Naive thymus-derived CD8-positive, alpha-beta T cell (primary cell): ENCODE measurements around the gene KDM4E. TPM values are rescaled to one million over a fixed set of nuclear protein-coding genes. Genes with fewer than 3 reads are reported as not detected.
"Not testable (repeated sequence)": the region's sequence is repeated elsewhere in the genome, so short reads cannot be mapped to it uniquely, and the experiment has no call there.

Experiments
- ATAC-seq, 2 donors: fragments of 150-1000 bp; cut with Tn5 transposase in 1 of 2; sonication (Bioruptor Pico), chemical (Tn5 transposase) in 1 of 2; 1 replicate in 1 of 2; 2 replicates in 1 of 2; pipeline ENCODE4 v1.10.0; 2021; ENCODE audit warnings: mild to moderate bottlenecking in 2 of 2, moderate library complexity in 2 of 2
- POLR2A ChIA-PET: fragments of 350-600 bp; sonication (Branson Sonifier 250); formaldehyde crosslinking; loops from one replicate; lab custom pipeline; 2021; ENCODE audit warnings: antibody characterized with exemption; lab: Charles Lee
- DNase-seq, 10 donors: peaks; one replicate each; pipeline versions ENCODE4 v3.0.0 to v3.0.0-alpha.2; 2020 to 2022
- H3K27ac Mint-ChIP-seq, 10 donors: one replicate each; pipeline ENCODE4 v1.8.0; 2020 to 2022; ENCODE audit warnings: mild to moderate bottlenecking in 10 of 10, mixed read lengths in 10 of 10, moderate library complexity in 4 of 10, inconsistent platforms in 1 of 10
- H3K27me3 Mint-ChIP-seq, 5 donors: one replicate each; pipeline ENCODE4 v1.8.0; 2021 to 2022; ENCODE audit warnings: mixed read lengths in 5 of 5
- H3K36me3 Mint-ChIP-seq, 3 donors: one replicate each; pipeline ENCODE4 v1.8.0; 2020 to 2022; ENCODE audit warnings: mixed read lengths in 3 of 3, mild to moderate bottlenecking in 2 of 3, inconsistent platforms in 1 of 3
- H3K4me1 Mint-ChIP-seq, 4 donors: one replicate each; pipeline ENCODE4 v1.8.0; 2021 to 2022; ENCODE audit warnings: mixed read lengths in 4 of 4
- H3K4me3 Mint-ChIP-seq, 10 donors: one replicate each; pipeline ENCODE4 v1.8.0; 2020 to 2022; ENCODE audit warnings: mild to moderate bottlenecking in 10 of 10, mixed read lengths in 10 of 10, moderate library complexity in 6 of 10, inconsistent platforms in 1 of 10
- H3K9me3 Mint-ChIP-seq, 9 donors: one replicate each; pipeline ENCODE4 v1.8.0; 2020 to 2022; ENCODE audit warnings: mixed read lengths in 9 of 9, mild to moderate bottlenecking in 3 of 9, inconsistent platforms in 1 of 9, moderate library complexity in 1 of 9
- polyA plus RNA-seq, 3 donors: library from polyadenylated mRNA; unstranded; fragments of 300-500 nt; fragmentation: Illumina TruSeq; gene quantifications; one replicate each; pipeline ENCODE4 v1.2.3, GENCODE V29; 2021
- total RNA-seq, 8 experiments: library from RNA in 2 of 8; stranded (reverse) in 2 of 8; gene quantifications; one replicate each; pipeline ENCODE4 v1.2.3 and lab custom pipeline; 2021 to 2026

KDM4E gene
- total and polyA plus RNA-seq, 5 experiments from 2014 or later: not detected

DNA sequence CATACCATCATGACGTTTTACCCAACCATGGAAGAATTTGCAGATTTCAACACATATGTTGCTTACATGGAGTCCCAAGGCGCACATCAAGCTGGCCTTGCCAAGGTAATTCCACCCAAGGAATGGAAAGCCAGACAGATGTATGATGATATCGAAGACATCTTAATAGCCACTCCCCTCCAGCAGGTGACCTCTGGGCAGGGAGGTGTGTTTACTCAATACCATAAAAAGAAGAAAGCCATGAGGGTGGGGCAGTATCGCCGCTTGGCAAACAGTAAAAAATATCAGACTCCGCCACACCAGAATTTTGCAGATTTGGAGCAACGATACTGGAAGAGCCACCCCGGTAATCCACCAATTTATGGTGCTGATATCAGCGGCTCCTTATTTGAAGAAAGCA, 536 bp downstream of the KDM4E start:
- H3K4me3 Mint-ChIP-seq, H3K4me1 Mint-ChIP-seq, DNase-seq, H3K27me3 Mint-ChIP-seq, H3K9me3 Mint-ChIP-seq, ATAC-seq, H3K27ac Mint-ChIP-seq, H3K36me3 Mint-ChIP-seq, POLR2A ChIA-PET: not testable (repeated sequence)

DNA sequence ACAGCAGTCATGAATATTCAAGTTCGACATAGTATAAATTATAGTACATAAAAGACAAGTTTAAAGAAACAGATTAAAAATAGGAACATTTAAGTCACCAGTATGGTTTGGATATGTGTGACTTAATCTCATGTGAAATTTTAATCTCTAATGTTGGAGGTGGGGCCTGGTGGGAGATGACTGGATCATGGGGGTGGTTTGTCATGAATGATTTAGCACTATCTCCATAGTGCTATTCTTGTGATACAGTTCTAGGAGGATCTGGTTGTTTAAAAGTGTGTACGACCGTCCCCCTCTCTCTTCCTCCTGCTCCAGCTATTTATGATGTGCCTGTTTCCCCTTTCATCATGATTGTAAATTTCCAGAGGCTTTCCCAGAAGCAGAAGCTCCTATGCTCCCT, 3.3 kb downstream of the KDM4E start:
- peaks cover 0 to 11% (median 5%) of the 10 kb centered on the region in 5 donors for H3K27me3 Mint-ChIP-seq
- ATAC-seq (no peak), DNase-seq (no peak)
- H3K9me3 Mint-ChIP-seq: no peaks in the 10 kb centered on the region
- no peaks in the 10 kb centered on the region for H3K4me1 Mint-ChIP-seq
- POLR2A ChIA-PET: no interaction called here
- H3K36me3 Mint-ChIP-seq: no peaks in the 10 kb centered on the region
- H3K4me3 Mint-ChIP-seq: no peak overlapping the region
- no peak overlapping the region for H3K27ac Mint-ChIP-seq

DNA sequence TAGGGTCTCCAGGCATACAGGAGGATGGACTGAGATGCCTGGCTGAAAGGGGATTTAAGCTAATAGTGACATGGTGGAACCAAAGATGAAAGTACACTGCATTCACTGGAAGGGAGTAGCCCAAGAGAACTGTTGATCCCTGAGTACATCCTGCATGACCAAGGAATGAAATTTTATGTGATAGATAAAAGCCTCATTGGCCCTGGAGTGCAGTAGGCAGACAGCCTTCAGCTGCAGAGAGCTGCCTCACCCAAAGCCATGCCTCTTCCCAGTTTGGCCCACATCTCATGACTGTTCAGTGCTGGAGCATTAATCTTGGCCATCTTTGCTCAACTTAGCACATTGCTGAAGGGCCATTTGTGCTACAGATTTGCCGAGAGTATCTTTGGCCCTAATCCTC, 8.0 kb downstream of the KDM4E start:
- POLR2A ChIA-PET: no interaction called here
- Mint-ChIP-seq H3K9me3 (peaks cover 0 to under 1% (median 0%) of the 10 kb centered on the region in 9 donors), H3K36me3 (no peaks in the 10 kb centered on the region), H3K4me1 (peaks cover 0 to 2% (median 0%) of the 10 kb centered on the region in 4 donors), H3K4me3 (no peak overlapping the region), H3K27ac (no peak overlapping the region), H3K27me3 (peaks cover 2 to 23% (median 14%) of the 10 kb centered on the region in 5 donors)
- no peak for ATAC-seq
- DNase-seq: no peak

DNA sequence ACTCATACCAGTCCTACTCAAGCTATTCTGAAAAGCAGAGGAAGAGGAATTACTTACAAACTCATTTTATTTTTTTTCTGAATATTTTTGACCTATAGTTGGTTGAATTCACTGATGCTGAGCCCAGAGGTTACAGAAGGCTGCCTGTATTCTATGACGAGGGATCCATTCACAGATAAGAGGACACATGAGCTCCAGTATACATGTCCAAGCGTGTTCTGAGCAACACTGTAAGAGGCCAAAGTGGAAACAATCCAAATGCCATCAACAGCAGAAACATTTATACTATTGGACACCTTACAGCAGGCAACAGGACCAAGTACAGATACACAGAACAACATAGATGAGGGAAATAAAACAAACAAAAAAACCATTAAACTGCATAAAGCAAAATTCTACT, 10.3 kb downstream of the KDM4E start:
- POLR2A ChIA-PET: no interaction called here
- Mint-ChIP-seq H3K36me3 (no peaks in the 10 kb centered on the region), H3K4me3 (no peak overlapping the region), H3K27me3 (peaks cover 9 to 33% (median 25%) of the 10 kb centered on the region in 5 donors), H3K9me3 (peaks cover 0 to 4% (median 0%) of the 10 kb centered on the region in 9 donors), H3K4me1 (peaks cover 0 to 5% (median 0%) of the 10 kb centered on the region in 4 donors), H3K27ac (no peak overlapping the region)
- ATAC-seq (no peak), DNase-seq (no peak)

DNA sequence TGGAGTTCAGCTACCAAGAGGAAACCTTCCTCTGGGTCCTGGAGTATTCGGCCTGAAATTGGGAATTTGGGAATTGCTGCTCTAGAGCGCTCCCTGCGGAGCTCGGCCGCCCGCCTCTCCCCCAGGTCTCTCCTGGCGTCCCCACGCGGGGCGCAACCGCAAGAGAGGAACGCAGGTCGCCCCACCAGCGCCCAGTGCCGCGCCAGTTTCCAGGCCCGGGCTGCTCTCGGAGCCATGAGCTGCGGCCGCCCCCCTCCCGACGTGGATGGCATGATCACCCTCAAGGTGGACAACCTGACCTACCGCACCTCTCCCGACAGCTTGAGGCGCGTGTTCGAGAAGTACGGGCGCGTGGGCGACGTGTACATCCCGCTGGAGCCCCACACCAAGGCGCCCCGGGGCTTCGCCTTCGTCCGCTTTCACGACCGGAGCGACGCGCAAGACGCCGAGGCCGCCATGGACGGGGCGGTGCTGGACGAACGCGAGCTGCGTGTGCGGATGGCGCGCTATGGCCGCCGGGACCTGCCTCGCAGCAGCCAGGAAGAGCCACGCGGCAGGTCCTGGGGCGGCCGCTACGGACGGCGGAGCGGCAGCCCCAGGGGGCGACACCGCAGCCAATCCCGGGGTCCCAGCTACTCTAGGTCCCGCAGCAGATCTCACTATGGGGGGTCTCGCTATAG, 12.4 kb downstream of the KDM4E start:
- POLR2A ChIA-PET: interaction anchor here (2.9 kb wide), 1 partner anchor 52 kb away, joined by 11 read pairs; the partner anchor contains the start of gene ENDOD1
- Mint-ChIP-seq H3K27ac (peak overlapping the region in 1 of 10 donors; percentile 31), H3K27me3 (peaks cover 14 to 40% (median 24%) of the 10 kb centered on the region in 5 donors), H3K4me3 (peak overlapping the region in 6 of 10 donors; percentile 1 to 70 (median 48))
- ATAC-seq (peak; percentile 61 to 89), DNase-seq (peak in 1 of 10 donors; percentile 9)
- H3K36me3 Mint-ChIP-seq, H3K4me1 Mint-ChIP-seq, H3K9me3 Mint-ChIP-seq: not testable (repeated sequence)

DNA sequence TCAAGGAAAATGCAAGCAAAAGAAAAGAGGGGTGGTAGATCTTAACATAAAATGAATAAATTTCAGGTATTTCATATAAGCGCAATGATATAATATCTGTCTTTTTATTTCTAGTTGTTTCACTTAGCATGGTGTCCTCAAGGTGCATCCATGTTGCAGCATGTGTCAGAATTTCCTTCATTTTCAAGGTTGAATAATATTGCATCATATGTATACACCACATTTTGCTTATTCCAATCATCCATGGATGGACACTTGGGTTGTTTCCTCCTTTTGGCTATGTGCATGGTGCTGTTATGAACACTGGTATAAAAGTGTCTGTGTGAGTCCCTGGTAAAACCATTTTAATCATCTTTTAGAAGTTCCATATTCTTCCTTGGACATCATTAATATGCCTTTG, 17.2 kb downstream of the KDM4E start:
- peaks cover 0 to 4% (median 0%) of the 10 kb centered on the region in 9 donors for H3K9me3 Mint-ChIP-seq
- no peak overlapping the region for H3K4me3 Mint-ChIP-seq
- DNase-seq: no peak
- POLR2A ChIA-PET: no interaction called here
- no peak overlapping the region for H3K27ac Mint-ChIP-seq
- peaks cover 0 to 5% (median 0%) of the 10 kb centered on the region in 4 donors for H3K4me1 Mint-ChIP-seq
- H3K36me3 Mint-ChIP-seq: no peaks in the 10 kb centered on the region
- ATAC-seq: no peak
- peaks cover 15 to 66% (median 35%) of the 10 kb centered on the region in 5 donors for H3K27me3 Mint-ChIP-seq

DNA sequence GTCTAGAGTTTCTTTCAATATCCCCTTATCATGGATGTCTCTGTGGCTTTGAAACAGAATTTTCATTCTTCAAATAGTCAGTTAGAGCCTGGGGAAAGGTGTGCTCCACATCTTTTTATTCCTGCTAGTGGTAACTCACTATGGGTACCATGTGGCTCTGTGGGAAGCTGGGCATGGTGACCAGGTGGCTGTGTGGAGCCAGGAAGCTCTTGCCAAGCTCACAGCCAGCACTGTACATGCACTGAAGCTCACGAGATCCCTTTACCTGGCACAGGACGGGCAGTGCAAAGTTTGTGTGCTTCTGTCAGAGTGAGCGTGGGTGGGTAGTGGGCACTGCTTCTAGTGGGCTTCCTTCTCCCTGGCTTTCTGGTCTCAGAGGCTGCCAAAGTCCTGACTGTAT, 17.8 kb downstream of the KDM4E start:
- H3K36me3 Mint-ChIP-seq: no peaks in the 10 kb centered on the region
- DNase-seq (no peak), ATAC-seq (no peak)
- H3K27ac Mint-ChIP-seq: no peak overlapping the region
- peaks cover 0 to 4% (median 0%) of the 10 kb centered on the region in 9 donors for H3K9me3 Mint-ChIP-seq
- H3K27me3 Mint-ChIP-seq: peaks cover 15 to 63% (median 37%) of the 10 kb centered on the region in 5 donors
- no peak overlapping the region for H3K4me3 Mint-ChIP-seq
- POLR2A ChIA-PET: no interaction called here
- H3K4me1 Mint-ChIP-seq: peaks cover 0 to 4% (median 0%) of the 10 kb centered on the region in 4 donors

DNA sequence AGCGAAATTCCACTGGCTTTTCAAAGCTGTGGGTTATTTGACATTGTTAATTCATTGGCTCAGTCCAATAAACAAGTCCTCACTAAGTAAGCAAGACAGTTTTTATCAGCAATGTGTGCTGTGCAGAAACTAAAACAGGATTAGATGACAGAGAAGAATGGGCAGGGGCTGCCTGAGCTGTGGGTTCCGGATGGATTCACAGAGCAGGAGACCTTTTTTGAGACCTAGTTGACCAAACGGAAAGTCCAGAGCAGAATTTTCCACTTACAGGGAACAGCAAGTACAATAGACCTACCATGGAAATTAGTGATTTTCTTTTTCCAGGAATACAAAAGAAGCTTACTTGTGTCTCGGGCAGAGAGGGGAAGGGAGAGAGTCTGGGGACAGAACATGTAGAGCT, 19.0 kb downstream of the KDM4E start:
- Mint-ChIP-seq H3K4me1 (no peaks in the 10 kb centered on the region), H3K27me3 (peaks cover 13 to 64% (median 28%) of the 10 kb centered on the region in 5 donors), H3K27ac (no peak overlapping the region), H3K36me3 (no peaks in the 10 kb centered on the region), H3K9me3 (no peaks in the 10 kb centered on the region), H3K4me3 (no peak overlapping the region)
- DNase-seq (no peak), ATAC-seq (no peak)
- POLR2A ChIA-PET: interaction anchor here (1.0 kb wide), 1 partner anchor 23 kb away, joined by 3 read pairs; the partner anchor contains the start of gene SRSF8

DNA sequence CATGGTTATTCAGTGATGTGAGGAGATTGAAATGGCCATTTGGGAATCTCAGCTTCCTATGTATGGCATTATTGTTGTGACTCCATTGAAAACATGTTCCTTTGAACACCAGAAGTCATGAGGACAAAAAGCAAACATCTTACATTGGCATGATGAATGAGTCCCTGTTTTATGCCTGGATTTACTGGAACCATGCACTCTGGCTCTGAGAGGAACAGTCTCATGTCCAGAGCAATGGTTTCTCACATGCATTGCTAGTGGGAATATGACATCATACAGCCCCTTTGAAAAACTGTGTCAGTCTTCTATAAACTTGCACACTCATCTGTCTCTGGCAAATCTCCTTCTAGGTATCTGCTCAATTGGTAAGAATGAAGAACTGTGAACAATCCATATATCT, 20.8 kb downstream of the KDM4E start:
- POLR2A ChIA-PET: no interaction called here
- Mint-ChIP-seq H3K9me3 (no peaks in the 10 kb centered on the region), H3K36me3 (no peaks in the 10 kb centered on the region), H3K27ac (no peak overlapping the region), H3K27me3 (peaks cover 18 to 62% (median 35%) of the 10 kb centered on the region in 5 donors), H3K4me1 (no peaks in the 10 kb centered on the region), H3K4me3 (no peak overlapping the region)
- no peak for ATAC-seq
- no peak for DNase-seq

DNA sequence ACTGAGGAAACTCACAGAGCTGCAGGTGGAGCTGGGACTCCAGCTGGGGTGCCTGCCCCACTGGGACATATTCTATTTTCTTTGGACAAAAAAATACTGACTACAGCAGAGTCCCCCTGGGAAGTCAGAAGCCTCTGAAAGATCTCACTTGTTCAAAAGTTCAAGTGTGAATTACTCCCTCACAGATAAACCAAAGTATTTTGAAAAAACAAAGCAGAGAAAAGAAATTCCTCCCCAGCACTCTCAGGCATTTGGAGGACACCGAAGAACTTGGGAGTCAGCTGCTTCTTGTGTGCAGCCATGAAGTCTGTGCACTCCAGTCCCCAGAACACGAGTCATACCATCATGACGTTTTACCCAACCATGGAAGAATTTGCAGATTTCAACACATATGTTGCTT, 24.1 kb downstream of the KDM4E start, which contains the start of gene KDM4F:
Gene KDM4F (plus strand): TSS at position 301 of the 400 bp plus-strand sequence.
- peaks cover 24 to 75% (median 38%) of the 10 kb centered on the region in 5 donors for H3K27me3 Mint-ChIP-seq
- ATAC-seq, H3K9me3 Mint-ChIP-seq, H3K4me3 Mint-ChIP-seq, H3K4me1 Mint-ChIP-seq, DNase-seq, H3K36me3 Mint-ChIP-seq, POLR2A ChIA-PET: not testable (repeated sequence)
- peak within 1 kb of the TSS in 1 of 10 donors; percentile 54 for H3K27ac Mint-ChIP-seq

DNA sequence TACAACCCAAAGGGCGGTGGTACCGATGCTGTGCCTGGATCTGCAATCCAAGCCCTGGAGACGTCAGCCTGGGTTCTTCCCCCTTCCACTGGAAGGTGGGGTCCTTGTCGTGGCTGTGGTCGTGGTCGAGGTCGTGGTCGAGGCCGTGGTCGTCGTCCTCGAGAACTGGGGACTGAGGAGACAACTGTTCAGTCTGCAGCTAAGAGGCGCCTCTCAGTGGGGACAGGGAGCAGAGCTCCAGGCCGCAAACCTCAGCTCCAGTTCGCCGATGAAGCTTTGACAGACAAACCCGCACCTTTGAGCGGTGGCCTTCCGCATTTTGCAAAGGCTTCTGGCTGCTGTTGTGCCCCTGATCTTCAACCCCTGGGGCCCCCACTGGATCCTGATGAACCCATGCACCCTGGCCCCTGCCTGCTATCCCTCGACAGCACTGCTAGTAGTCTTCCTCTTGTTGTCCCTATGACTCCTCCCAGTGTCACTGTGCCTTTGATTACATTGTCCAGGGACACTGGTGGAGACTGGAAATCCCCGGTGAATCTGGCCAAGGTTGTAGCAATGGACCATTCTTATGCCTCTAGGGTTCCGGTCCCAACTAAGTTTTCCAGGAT, 25.6 kb downstream of the KDM4E start:
- H3K27me3 Mint-ChIP-seq: peaks cover 23 to 60% (median 35%) of the 10 kb centered on the region in 5 donors
- no peaks in the 10 kb centered on the region for H3K4me1 Mint-ChIP-seq
- POLR2A ChIA-PET: no interaction called here

DNA sequence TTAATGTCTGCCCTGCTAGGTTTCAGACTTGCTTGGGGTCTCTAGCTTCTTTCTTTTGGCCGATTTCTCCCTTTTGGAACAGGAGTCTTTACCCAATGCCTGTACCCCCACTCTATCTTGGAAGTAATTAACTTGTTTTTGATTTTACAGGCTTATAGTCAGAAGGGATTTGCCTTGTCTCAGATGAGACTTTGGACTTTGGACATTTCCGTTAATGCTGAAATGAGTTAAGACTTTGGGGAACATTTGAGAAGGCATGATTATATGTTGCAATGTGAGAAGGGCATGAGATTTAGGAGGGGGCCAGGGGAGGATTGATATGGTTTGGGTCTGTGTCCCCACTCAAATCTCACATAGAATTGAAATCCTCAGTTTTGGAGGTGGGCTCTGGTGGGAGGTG, 29.3 kb downstream of the KDM4E start:
- Mint-ChIP-seq H3K4me1 (no peaks in the 10 kb centered on the region), H3K27ac (no peak overlapping the region), H3K4me3 (no peak overlapping the region), H3K27me3 (peaks cover 21 to 40% (median 30%) of the 10 kb centered on the region in 5 donors), H3K36me3 (no peaks in the 10 kb centered on the region), H3K9me3 (no peaks in the 10 kb centered on the region)
- DNase-seq: no peak
- POLR2A ChIA-PET: no interaction called here
- ATAC-seq: no peak

More for the DNA sequence above, 25.6 kb downstream of the KDM4E start:
- ATAC-seq (no peak), DNase-seq (no peak)
- no peaks in the 10 kb centered on the region for H3K9me3 Mint-ChIP-seq
- H3K36me3 Mint-ChIP-seq: no peaks in the 10 kb centered on the region
- peak overlapping the region in 1 of 10 donors; percentile 46 for H3K27ac Mint-ChIP-seq
- no peak overlapping the region for H3K4me3 Mint-ChIP-seq

DNA sequence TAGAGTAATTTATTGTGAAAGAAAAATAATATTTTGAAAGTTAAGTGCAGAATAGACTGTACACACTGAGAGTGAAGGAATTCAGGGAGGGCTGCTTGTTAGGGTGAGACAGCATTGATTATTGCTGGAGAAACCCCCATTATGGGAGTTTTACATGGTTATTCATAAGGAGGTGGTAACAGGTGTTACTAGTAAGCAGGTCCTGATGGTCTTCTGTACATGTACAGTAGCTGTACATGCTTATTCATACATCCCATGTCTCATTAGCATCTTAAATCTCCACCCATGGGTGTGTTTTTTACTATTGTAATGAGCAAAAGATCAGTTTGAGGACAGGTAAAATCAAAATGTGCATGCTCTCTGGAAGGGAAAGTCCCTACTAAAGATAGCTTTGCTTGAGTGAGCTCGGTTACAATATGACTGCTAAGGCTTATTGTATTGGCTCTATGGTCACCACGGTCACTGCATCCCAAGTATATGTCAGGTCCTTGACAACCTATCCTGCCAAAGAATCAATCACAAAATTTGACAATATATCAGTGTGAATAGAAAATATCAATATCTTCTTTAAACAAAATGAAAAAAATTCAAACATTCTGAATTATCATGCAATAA, 30.3 kb downstream of the KDM4E start:
- Mint-ChIP-seq H3K9me3 (no peaks in the 10 kb centered on the region), H3K27me3 (peaks cover 19 to 38% (median 30%) of the 10 kb centered on the region in 5 donors)

More for the DNA sequence above, 30.3 kb downstream of the KDM4E start:
- POLR2A ChIA-PET: interaction anchor here (1.2 kb wide), 1 partner anchor 12 kb away, joined by 3 read pairs; the partner anchor contains the start of gene SRSF8
- no peaks in the 10 kb centered on the region for H3K4me1 Mint-ChIP-seq
- DNase-seq (no peak), ATAC-seq (no peak)
- H3K4me3 Mint-ChIP-seq: no peak overlapping the region
- no peaks in the 10 kb centered on the region for H3K36me3 Mint-ChIP-seq
- no peak overlapping the region for H3K27ac Mint-ChIP-seq
